GM23248 (cell line): Measurements from ENCODE around the gene SLC9C1.

Experiments used
- EZH2 ChIP-seq: fragments of 200-600 bp; sonication (generic); IDR thresholded peaks from 2 replicates; pipeline ENCODE4 v1.6.1; 2018; ENCODE audit warnings: antibody characterized with exemption, mild to moderate bottlenecking; ENCODE audit not compliant: insufficient read depth, poor library complexity, severe bottlenecking
- EZH2phosphoT487 ChIP-seq: fragments of 200-600 bp; sonication (generic); IDR thresholded peaks from 2 replicates; pipeline ENCODE4 v1.6.1; 2018; ENCODE audit warnings: antibody characterized with exemption, moderate library complexity, mild to moderate bottlenecking, low read depth; ENCODE audit not compliant: insufficient read depth

DNA sequence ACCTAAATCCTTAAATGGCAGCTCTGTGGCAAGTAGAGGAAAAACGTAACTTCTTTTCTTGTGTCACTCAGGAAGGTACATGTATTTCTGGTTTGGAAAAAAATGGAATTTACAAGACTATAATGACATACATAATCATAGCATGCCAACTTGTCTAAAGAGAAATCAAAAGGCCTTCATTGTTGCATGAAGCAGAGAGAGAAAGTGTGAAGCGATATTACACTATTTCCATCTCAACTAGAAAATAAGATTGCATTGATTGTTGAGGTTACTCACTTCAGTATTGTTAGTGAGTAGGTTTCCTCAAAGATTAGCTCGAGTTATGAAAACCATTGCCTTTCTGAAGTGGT is 93.7 kb downstream of the SLC9C1 start:
- no peak for TF ChIP-seq EZH2
- no peak for TF ChIP-seq EZH2phosphoT487
